ENCODE data around the gene SHCBP1L. TPM values are rescaled to one million over a fixed set of nuclear protein-coding genes. Genes with fewer than 3 reads are reported as not detected.

Gene SHCBP1L
- total and polyA plus RNA-seq, 9 of the 15 experiments (the other 6 are each of a cell fraction or from before 2014, with no cell fraction given) = not detected

DNA sequence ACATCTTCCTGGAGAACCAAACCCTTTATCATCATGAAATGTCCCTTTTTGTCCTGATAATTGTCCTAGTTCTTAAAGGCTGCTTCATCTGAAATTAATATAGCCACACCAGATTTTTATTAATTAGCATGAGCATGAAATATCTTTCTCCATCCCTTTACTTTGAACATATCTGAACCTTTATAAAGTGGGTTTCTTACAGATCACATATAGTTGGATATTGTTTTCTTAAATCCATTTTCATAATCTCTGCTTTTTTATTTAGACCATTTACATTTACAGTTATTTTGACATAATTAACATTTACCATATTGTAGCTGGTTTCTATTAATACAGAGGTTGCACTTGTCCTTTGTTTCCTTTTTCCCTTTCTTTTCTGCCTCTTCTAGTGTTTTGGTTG, 17.2 kb downstream of the SHCBP1L start:
- ATAC-seq = no peak
- Histone ChIP-seq H4K20me1 (replicated peaks; ENCODE audit: control insufficient read depth, insufficient read depth, low read length) (no peaks in the 10 kb centered on the region), H3K27me3 (ENCODE audit: control insufficient read depth in 2 of 2, insufficient read depth in 2 of 2, low read length in 2 of 2) (no peaks in the 10 kb centered on the region), H3K9ac (ENCODE audit: insufficient read depth in 1 of 2, low read depth in 2 of 2, low read length in 2 of 2) (no peak overlapping the region), H3K9me1 (ENCODE audit: control insufficient read depth, insufficient read depth, low read length) (no peaks in the 10 kb centered on the region), H3K4me3 (no peak overlapping the region), H3K27ac (ENCODE audit: extremely low read depth, low read depth, low read length) (no peak overlapping the region), H3K4me1 (replicated peaks in 1 of 2; ENCODE audit: control insufficient read depth in 2 of 2, insufficient read depth in 2 of 2, low read length in 2 of 2) (no peaks in the 10 kb centered on the region), H3K4me2 (ENCODE audit: insufficient read depth, low read length) (no peak overlapping the region), H3K9me3 (replicated peaks; ENCODE audit: control insufficient read depth, insufficient read depth, low read depth, low read length) (no peaks in the 10 kb centered on the region; the same call in 1 of the 2 replicates), H3K79me2 (ENCODE audit: control insufficient read depth, insufficient read depth, low read length) (no peaks in the 10 kb centered on the region), H2AFZ (ENCODE audit: low read depth, low read length) (no peak overlapping the region), H3K36me3 (ENCODE audit: control insufficient read depth, insufficient read depth, low read length) (no peaks in the 10 kb centered on the region)
- no peak for DNase-seq (ENCODE audit: extremely low read depth in 1 of 4, low spot score in 3 of 4)
- no peak for TF ChIP-seq MECOM (CRISPR knock-in tag; IDR thresholded peaks at IDR 0.05)
- peak; percentile 96 for TF ChIP-seq ZNF507 (tag; conservative IDR thresholded peaks at IDR 0.05)
- peak; percentile 3 for TF ChIP-seq RBM25 (IDR thresholded peaks at IDR 0.05; ENCODE audit: low read depth, low read length, severe bottlenecking)
- in situ Hi-C loops (cut with MboI) (no loop called here), intact Hi-C loops (cut with micrococcal nuclease) (no loop called here)
- FAIRE-seq = no peak
- CTCF ChIA-PET (ENCODE audit: low intra/inter-chr PET ratio) = no interaction called here
- POLR2A ChIA-PET = no interaction called here
- no TSS peak for BruUV-seq (replicated peaks)

DNA sequence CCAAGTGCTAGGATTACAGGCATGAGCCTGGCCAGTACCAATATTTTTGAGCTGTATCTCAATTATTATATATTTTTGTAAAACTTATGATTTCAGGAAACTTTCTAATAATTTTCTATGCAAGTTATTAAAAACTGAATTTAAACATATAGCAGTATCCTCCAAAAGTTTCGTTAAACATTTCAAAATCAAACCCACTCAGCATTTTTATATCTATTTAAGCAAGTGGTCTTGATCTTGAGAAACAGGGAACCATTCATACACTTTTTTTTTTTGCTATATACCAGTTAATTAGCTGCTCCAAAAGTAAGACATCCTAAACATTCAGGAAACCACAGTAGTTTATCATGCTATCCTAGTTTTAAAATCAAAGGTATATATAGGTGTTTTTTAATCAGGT, 22.0 kb downstream of the SHCBP1L start:
- in situ Hi-C loops (cut with MboI) = no loop called here
- Histone ChIP-seq H3K27ac (ENCODE audit: extremely low read depth, low read depth, low read length) (no peak overlapping the region), H3K9ac (ENCODE audit: insufficient read depth in 1 of 2, low read depth in 2 of 2, low read length in 2 of 2) (no peak overlapping the region), H3K4me2 (ENCODE audit: insufficient read depth, low read length) (no peak overlapping the region), H3K9me1 (ENCODE audit: control insufficient read depth, insufficient read depth, low read length) (no peaks in the 10 kb centered on the region), H3K4me1 (replicated peaks in 1 of 2; ENCODE audit: control insufficient read depth in 2 of 2, insufficient read depth in 2 of 2, low read length in 2 of 2) (peaks cover 0 to 4% of the 10 kb centered on the region in 2 experiments; a peak in 1 of 5 replicates), H3K9me3 (replicated peaks; ENCODE audit: control insufficient read depth, insufficient read depth, low read depth, low read length) (no peaks in the 10 kb centered on the region; the same call in 1 of the 2 replicates), H3K27me3 (ENCODE audit: control insufficient read depth in 2 of 2, insufficient read depth in 2 of 2, low read length in 2 of 2) (no peaks in the 10 kb centered on the region), H3K4me3 (no peak overlapping the region), H3K36me3 (ENCODE audit: control insufficient read depth, insufficient read depth, low read length) (no peaks in the 10 kb centered on the region), H2AFZ (ENCODE audit: low read depth, low read length) (no peak overlapping the region), H4K20me1 (replicated peaks; ENCODE audit: control insufficient read depth, insufficient read depth, low read length) (no peaks in the 10 kb centered on the region), H3K79me2 (ENCODE audit: control insufficient read depth, insufficient read depth, low read length) (no peaks in the 10 kb centered on the region)
- no peak for DNase-seq (ENCODE audit: extremely low read depth in 1 of 4, low spot score in 3 of 4)
- ATAC-seq = no peak
- intact Hi-C loops (cut with micrococcal nuclease) = no loop called here
- ChIA-PET POLR2A (no interaction called here), CTCF (ENCODE audit: low intra/inter-chr PET ratio) (no interaction called here)
- 11% methylated on average over 1 of the region's 1 CpG for WGBS (ENCODE audit: insufficient coverage, low coverage, missing lambda C conversion rate)
- no peak for FAIRE-seq
- TF ChIP-seq MAZ (CRISPR knock-in tag; conservative IDR thresholded peaks at IDR 0.05 in 1 of 2, IDR thresholded peaks at IDR 0.05 in 1 of 2) = no peak
- peak; percentile 75 for TF ChIP-seq C11orf30 (IDR thresholded peaks at IDR 0.05; ENCODE audit: low read depth)
- TF ChIP-seq FOS (IDR thresholded peaks at IDR 0.05; ENCODE audit: extremely low read depth, insufficient read length) = no peak
- TF ChIP-seq SMARCE1 (IDR thresholded peaks at IDR 0.05) = no peak
- TF ChIP-seq MAFF (IDR thresholded peaks at IDR 0.05; ENCODE audit: low read length) = peak; percentile 51
- TF ChIP-seq SRSF7 (optimal IDR thresholded peaks at IDR 0.05; ENCODE audit: low read depth, low read length) = no peak
- peak; percentile 84 for TF ChIP-seq ZNF316 (IDR thresholded peaks at IDR 0.05)
- TF ChIP-seq MAFK (IDR thresholded peaks at IDR 0.05; ENCODE audit: low read length) = peak; percentile 62; the same call in 1 of the 2 replicates
- peak; percentile 60; the same call in 1 of the 2 replicates for TF ChIP-seq MAFG (tag; conservative IDR thresholded peaks at IDR 0.05)
- TF ChIP-seq ZNF79 (CRISPR knock-in tag; IDR thresholded peaks at IDR 0.05; ENCODE audit: low read depth) = no peak
- BruUV-seq (replicated peaks) = no TSS peak

All from K562 (cell line).